UCSD-AML1 (cell line): ENCODE data around the gene F7.
"Not testable (repeated sequence)": the region's sequence is repeated elsewhere in the genome, so short reads cannot be mapped to it uniquely, and the experiment has no call there.

Experiments used
- DNase-seq: peaks from one replicate; lab custom pipeline; 2025; ENCODE audit not compliant: unreplicated experiment; lab: John Stamatoyannopoulos, UW

F7 gene

DNA sequence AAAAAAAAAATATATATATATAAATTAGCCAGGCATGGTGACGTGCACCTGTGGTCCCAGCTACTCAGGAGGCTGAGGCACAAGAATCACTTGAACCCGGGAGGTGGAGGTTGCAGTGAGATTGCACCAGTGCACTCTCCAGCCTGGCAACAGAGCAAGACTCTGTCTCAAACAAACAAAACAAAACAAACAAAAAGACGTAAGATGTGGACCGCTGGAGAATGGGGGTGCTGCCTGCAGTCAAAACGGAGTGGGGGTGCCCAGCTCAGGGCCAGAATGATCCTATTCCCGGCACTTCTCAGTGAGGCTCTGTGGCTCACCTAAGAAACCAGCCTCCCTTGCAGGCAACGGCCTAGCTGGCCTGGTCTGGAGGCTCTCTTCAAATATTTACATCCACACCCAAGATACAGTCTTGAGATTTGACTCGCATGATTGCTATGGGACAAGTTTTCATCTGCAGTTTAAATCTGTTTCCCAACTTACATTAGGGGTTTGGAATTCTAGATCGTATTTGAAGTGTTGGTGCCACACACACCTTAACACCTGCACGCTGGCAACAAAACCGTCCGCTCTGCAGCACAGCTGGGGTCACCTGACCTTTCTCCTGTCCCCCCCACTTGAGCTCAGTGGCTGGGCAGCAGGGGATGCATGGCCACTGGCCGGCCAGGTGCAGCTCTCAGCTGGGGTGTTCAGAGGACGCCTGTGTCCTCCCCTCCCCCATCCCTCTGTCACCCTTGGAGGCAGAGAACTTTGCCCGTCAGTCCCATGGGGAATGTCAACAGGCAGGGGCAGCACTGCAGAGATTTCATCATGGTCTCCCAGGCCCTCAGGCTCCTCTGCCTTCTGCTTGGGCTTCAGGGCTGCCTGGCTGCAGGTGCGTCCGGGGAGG, at the start of gene F7:
Gene F7, plus strand, starts transcription at position 760 of the 889 bp plus-strand sequence. Its CDS starts 51 bp downstream, at position 811.
- DNase-seq = no peak

DNA sequence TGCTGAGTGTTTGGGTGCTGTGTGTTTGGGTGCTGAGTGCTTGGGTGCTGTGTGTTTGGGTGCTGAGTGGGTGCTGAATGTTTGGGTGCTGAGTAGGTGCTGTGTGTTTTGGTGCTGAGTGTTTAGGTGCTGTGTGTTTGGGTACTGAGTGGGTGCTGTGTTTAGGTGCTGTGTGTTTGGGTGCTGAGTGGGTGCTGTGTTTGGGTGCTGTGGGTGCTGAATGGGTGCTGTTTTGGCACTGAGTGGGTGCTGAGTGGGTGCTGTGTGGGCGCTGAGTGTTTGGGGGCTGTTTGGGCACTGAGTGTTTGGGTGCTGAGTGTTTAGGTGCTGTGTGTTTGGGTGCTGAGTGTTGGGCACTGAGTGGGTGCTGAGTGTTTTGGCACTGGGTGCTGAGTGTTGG, 48.5 kb upstream of the F7 start:
- DNase-seq = no peak

DNA sequence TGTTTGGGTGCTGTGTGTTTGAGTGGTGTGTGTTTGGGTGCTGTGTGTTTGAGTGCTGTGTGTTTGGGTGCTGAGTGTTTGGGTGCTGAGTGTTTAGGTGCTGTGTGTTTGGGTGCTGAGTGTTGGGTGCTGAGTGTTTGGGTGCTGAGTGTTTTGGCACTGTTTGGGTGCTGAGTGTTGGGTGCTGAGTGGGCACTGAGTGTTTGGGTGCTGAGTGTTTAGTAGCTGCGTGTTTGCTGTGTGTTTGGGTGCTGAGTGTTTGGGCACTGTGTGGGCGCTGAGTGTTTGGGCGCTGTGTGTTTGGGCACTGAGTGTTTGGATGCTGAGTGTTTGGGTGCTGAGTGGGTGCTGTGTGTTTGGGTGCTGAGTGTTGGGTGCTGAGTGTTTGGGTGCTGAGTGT, 48.0 kb upstream of the F7 start:
- not testable (repeated sequence) for DNase-seq

DNA sequence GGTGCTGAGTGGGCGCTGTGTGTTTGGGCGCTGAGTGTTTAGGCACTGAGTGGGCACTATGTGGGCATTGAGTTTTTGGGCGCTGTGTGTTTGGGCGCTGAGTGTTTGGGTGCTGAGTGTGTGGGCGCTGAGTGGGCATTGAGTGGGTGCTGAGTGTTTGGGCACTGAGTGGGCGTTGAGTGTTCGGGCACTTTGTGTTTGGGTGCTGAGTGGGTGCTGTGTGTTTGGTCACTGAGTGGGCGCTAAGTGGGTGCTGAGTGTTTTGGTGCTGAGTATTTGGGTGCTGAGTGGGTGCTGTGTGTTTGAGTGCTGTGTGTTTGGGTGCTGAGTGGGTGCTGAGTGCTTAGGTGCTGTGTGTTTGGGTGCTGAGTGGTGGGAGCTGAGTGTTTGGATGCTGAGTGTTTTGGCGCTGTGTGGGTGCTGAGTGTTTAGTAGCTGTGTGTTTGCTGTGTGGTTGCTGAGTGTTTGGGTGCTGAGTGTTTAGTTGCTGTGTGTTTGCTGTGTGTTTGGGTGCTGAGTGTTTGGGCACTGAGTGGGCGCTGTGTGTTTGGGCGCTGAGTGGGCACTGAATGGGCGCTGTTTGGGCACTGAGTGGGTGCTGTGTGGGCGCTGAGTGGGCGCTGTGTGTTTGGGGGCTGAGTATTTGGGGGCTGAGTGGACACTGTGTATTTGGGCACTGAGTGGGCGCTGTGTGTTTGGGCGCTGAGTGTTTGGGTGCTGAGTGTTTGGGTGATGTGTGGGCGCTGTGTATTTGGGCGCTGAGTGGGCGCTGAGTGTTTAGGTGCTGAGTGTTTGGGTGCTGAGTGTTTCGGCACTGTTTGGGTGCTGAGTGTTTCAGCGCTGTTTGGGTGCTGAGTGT, 47.2 kb upstream of the F7 start:
- DNase-seq = no peak

DNA sequence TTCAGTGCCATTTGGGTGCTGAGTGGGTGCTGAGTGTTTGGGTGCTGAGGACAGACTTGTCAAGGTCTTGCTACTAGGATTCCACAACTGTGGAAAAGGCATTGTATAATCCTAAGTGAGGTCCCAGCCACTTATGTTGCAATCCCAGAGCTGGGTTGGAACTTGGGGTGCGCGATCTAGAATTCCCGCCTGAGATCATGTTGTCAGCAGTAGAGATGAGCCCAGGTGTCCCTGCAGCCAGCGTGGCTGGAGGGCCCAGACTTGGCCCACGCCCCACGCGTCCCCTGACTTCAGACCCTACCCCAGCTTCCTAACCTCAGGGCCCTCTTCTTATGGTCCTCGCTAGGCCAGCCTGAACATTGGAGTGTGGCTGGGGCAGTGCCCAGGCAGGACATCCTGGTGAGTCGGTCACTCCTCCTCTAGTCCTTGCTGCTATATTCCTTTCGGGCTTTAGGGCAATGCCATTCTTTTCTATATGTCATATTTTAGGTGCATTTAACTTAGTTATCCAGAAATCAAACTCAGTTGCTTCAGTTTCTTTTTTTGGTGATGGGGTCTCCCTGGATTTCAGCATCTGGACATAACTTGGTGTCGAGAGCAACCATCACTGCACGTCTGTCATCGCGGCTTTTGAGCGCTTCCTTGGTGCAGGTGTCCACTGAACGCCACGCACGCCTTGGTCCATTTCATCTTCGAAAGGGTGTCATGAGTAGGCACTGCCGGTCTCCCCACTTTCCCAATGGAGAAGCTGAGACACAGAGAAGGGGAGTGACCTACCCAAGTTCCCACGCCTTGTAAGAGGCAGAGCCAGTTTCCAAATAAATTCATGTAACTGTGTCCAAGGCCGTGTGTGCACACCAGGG, 46.4 kb upstream of the F7 start:
- no peak for DNase-seq

DNA sequence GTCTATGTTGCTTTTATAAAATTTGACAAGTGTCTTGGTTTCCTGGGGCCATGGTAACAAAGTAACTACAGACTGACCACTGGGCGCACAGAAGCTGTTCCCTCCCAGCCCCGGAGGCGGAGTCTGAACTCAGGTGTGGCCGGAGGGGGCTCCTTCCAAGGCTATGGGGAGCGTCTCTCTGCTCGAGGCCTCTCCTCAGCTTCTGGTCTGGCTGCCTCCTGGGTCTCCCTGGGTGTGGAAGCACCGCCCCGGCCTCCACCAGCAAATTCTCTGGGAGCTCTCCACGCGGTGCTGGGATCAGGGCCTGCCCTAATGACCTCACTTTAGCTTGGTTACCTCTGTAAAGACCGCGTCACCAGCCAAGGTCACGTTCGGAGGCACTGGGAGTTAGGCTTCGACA, 45.7 kb upstream of the F7 start:
- DNase-seq = no peak

DNA sequence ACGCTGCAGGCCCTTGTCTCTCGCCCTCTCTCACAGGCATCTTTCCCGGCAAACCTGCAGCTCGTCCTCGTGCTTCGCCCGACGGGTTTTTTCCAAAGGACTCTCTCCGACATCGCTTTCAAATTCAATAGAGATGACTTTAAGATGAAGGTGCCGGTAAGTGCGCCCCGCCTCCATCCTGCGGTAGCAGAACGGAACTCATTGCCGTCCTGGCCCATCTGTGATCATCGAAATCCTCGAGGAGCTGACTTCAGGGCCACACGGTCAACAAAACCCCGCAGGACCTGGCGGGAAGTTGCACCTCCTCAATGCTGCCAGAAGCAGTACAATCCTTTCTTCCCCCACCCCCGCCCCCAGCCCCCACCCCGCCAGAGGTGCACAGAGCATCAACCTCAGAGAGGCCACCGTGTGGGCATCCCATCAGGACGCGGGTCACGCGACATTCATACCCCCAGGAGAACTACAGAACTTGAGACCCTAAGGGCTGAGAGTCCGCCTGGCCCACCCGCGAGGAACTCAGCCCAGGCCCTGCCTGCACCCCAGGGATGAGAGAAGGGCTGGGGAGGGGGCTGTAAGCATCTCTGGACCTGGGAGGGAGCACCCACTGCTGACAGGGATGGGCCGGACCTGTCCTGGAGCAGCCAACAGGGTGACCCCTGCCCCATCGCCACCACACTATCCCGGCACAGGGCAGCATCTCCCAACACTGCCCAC, 44.9 kb upstream of the F7 start:
- DNase-seq = no peak

DNA sequence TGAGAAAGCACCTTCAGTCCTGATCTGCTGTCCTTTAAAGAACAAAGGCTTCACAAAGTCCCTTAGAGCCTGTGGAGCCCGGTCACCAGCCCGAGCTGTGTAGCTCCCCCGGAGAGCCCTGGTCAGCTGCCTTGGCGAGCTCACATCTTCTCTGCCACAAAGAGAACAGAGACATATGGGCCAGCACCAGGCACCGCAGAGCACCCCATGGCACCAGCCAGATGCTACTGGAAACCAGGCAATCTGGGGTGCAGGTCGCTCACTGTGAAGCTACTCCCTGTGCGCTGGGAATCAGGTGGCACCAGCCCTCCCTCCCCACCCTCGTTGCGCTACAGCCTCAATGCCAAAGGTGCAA, 44.3 kb upstream of the F7 start:
- no peak for DNase-seq

DNA sequence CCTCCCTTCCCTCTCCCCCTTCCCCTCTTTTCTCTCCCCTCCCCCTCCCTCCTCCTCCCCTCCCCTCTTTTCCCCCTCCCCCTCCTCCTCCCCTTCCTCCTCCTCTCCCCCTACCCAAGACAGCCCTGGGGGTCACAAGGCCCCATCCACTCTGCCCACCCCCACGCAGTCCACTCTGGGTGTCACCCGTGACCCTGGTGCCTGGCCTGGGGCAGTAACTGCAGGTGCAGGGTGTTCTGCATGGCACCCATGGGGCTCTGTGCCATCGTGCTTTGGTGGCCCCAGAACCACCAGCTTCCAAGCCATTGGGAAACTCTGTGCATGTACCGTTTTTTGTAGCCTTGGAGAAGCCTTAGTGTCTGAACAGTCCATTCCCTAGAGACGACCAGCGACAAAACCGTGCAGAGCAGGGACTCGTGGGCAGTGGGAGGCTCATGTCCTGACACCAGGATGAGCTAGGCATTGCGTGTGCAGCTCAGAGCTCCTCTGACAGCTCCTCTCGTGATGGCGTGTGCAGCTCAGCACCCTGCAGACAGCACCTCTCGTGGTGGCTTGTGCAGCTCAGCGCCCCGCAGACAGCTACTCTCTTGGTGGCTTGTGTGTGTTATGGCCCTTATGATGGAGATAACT, 43.7 kb upstream of the F7 start:
- DNase-seq = no peak

DNA sequence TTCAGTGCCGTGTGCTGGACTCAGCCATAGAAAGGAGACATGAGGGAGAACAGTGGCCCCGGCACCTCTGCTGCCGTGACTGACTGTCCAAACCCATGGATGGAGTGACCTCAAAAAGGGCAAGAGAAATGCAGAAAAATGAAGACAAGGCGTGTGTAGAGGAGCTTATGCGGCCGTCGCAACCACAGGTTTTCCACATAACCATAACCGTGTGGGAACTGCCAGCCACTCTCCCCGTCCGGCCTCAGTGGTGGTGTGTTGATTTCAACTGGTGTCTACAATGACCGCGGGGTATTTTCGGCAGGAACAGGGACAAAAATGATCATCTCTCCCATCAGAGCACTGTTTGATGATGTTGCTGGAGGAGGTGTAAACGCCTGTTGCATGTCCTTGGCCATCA, 42.9 kb upstream of the F7 start:
- no peak for DNase-seq

DNA sequence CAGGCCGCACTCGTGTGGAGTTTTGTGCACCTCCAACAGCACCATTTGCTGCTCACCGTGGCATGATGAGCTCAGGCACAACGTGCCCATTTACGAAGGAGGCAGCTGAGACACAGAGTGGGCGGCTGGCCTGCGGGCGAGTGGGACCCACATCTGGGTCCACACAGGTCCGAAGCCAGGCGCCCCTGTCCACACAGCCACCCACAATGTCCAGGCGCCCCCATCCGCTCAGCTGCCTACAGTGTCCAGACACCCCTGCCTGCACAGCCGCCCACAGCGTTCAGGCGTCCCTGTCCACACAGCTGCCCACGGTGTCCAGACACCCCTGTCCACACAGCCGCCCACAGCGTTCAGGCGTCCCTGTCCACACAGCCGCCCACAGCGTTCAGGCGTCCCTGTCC, 42.5 kb upstream of the F7 start:
- no peak for DNase-seq

DNA sequence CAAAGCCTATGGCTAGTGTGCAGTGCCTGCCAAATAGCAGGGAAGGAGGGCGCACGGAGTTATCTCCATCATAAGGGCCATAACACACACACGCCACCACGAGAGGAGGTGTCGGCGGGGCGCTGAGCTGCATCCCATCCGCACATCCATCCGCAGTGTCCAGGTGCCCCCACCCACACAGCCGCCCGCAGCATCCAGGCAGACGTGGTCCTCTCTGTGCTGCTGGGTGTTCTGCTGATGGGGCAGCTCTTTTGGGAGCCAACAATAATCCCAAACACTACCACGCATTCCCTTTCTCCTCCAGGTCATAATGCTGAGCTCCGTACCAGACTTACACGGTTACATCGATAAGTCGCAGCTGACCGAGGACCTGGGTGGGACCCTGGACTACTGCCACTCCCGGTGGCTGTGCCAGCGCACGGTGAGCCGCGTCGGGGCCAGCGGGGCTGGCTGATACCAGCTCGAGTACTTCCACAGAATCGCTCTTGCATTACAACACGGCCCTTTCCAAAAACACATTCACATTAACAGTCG, 41.5 kb upstream of the F7 start:
- DNase-seq = no peak

DNA sequence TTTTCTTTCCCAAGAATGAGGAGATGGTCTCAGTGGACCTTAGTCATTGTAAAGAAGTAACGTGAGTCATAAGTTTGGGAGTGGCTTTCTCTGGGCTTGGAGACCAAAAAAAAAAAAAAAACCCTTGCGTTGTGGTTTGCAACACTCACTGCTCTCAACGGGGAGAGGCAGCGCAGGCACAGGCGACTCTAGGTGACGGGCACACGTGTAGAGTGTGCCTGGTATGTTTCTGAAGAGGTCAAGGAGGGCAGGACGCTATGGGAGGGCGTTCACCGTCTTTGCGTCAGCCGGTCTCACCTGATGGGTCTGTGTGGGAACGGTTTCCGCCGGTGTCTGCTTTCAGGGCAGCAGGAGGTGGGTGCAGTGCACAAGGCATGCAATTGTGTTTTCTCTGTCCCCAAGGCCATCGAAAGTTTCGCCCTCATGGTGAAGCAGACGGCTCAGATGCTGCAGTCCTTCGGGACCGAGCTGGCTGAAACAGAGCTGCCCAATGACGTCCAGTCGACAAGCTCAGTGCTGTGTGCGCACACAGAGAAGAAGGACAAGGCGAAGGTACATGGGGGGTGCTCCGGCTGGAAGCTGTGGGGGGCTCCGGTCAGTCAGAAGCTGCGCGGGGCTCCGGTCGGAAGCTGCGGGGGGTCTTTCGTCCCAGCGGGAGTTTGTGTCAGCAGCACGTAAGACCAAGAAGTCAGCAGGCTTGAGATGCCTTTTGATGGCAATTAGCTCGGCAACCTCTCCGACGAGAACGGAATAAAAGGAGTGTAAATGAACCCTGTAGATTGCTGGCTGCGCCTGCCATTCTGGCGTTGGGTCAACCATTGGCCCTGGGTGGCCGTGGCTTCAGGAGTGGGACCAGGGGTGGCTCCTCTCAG, 40.8 kb upstream of the F7 start:
- no peak for DNase-seq

DNA sequence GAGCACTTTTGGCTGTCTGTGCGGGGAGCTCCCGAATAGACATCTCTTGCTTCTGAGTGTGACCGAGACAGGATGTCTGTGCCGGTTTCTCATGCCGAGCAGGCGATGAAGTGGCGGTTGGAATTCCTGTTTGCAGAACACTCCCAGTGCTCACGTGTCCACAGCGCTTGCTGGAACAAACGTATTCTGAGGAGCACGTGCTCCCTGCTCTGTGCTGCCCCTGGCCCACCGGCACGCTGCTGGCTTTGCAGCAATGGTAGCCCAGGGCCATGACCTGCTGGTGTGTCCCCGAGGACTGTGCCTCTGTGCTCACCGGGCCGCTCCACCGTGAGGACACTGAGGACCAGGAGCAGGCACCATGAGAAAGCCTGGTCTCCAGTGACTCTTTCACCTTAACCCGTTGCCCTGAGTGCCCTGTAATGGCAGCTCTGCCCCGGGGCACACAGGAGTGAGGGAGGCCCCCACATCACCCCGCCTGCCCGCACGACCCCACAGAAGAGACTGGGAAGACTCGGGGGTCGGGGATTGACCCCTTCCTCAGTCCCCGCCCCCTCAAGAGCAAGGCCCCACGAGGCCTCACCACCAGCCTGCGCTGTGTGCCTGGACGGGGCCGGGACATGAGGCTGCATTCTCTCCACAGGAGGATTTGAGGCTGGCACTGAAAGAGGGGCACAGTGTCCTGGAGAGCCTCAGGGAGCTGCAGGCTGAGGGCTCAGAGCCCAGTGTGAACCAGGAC, 40.0 kb upstream of the F7 start:
- no peak for DNase-seq

DNA sequence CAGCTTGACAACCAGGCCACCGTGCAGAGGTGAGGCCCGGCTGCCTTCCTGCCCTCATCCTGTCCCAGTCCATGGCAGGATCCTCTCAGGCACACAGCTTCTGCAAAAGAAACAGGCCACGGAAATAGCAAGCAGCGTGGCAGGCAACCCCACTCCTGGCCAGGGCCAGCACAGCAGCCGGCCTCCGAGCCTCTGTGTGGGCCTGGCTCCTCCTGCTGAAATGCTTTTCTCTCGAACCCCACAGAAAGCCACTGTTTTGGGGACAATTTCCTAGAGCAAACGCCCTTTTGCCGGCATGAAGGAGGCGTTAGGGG, 39.5 kb upstream of the F7 start:
- no peak for DNase-seq

DNA sequence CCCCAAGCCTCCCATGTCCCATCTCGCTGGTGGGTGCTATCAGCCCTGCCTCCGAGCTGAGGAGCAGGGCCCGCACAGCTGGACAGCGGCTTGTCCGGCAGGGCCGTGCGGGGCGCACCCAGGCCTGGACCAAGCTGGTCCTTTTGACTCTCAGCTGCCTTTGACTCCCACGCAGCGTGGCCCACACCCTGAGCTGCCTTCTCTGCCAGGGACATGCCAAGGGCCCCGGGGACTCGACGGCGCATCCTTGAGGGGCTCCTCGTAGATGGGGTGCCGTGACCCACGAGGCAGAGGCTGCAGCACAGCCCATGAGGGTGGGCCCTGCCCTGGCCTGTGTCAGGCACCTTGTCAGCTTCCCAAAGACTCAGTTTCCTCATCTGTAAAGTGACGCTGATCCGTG, 38.8 kb upstream of the F7 start:
- no peak for DNase-seq

DNA sequence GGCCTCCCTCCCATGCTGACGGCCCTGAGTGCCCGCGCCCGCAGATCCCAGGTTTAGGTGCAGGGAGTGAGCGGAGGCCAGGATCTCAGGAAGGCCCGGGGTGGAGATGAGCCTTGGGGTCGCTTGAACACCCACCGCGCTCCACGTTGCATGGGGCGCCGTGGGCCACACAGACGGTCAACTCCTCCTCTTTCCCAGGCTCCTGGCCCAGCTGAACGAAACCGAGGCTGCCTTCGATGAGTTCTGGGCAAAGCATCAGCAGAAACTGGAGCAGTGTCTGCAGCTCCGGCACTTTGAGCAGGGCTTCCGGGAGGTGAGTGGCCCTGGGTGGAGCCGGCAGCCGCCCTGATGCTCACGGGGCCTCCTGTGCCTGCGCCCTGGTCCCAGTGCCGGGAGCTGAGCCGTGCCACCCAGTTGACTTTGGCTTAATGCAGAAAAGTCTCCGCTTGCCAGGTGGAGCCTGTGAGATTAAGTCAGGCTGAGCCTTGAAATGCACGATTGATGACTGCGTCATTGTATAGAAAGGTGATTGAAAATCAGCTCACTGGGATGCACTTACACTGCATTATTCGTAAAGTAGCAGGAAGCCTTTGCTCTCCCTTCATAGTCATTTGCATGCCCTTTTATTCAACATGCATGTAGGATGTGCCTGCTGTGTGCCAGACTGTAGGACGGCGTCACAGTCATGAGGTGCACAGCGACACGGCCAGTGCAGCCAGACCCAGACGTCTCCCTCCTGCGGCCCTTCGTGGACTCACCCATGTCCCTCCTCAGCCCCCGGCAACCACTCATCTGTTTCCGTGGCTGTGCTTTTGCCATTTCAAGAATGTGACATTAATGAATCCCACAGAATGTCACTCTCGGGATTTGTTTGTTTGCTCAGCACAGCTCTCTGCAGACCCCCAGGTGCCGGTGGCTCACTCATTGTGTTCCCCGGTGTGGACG, 35.5 kb upstream of the F7 start:
- no peak for DNase-seq
